Activated CD4-positive, alpha-beta T cell treated with anti-CD3 and anti-CD28 coated beads, Interleukin-2, amount 50 U/mL, for 1 hour (primary cell): ENCODE measurements around the gene C18orf32.
"Not testable (repeated sequence)": the region's sequence is repeated elsewhere in the genome, so short reads cannot be mapped to it uniquely, and the experiment has no call there.

Experiments used
- DNase-seq: peaks from one replicate; pipeline ENCODE4 v3.0.0-alpha.2; 2020

The C18orf32 gene

GRCh38 chr18:49486953-49487710, at the start of gene C18orf32:
Gene C18orf32 (minus strand): TSS chr18:49487234. CDS start chr18:49483748, 3,486 bp downstream.
- DNase-seq: peak; percentile 92

GRCh38 chr18:49534846-49535601, 48.0 kb upstream of the C18orf32 start:
- no peak for DNase-seq

GRCh38 chr18:49531678-49532153, 44.7 kb upstream of the C18orf32 start:
- no peak for DNase-seq

- no peak for DNase-seq
Measured at GRCh38 chr18:49529596-49529995, 42.6 kb upstream of the C18orf32 start.

- no peak for DNase-seq
Measured at GRCh38 chr18:49527631-49528327, 40.7 kb upstream of the C18orf32 start.

- DNase-seq: no peak
Measured at GRCh38 chr18:49525981-49526380, 38.9 kb upstream of the C18orf32 start.

GRCh38 chr18:49524951-49525350, 37.9 kb upstream of the C18orf32 start:
- no peak for DNase-seq

- DNase-seq: no peak
Measured at GRCh38 chr18:49524349-49524748, 37.3 kb upstream of the C18orf32 start.

- DNase-seq: not testable (repeated sequence)
Measured at GRCh38 chr18:49523580-49524093, 36.6 kb upstream of the C18orf32 start.

- DNase-seq: no peak
Measured at GRCh38 chr18:49521216-49521835, 34.3 kb upstream of the C18orf32 start.

- no peak for DNase-seq
Measured at GRCh38 chr18:49520661-49521145, 33.7 kb upstream of the C18orf32 start.

- no peak for DNase-seq
Measured at GRCh38 chr18:49519101-49519971, 32.3 kb upstream of the C18orf32 start.

GRCh38 chr18:49517483-49517882, 30.4 kb upstream of the C18orf32 start:
- no peak for DNase-seq

GRCh38 chr18:49515516-49515915, 28.5 kb upstream of the C18orf32 start:
- DNase-seq: no peak

- not testable (repeated sequence) for DNase-seq
Measured at GRCh38 chr18:49515003-49515402, 28.0 kb upstream of the C18orf32 start.

- DNase-seq: no peak
Measured at GRCh38 chr18:49514577-49514976, 27.5 kb upstream of the C18orf32 start.

- not testable (repeated sequence) for DNase-seq
Measured at GRCh38 chr18:49512876-49513275, 25.8 kb upstream of the C18orf32 start.

- peak; percentile 49 for DNase-seq
Measured at GRCh38 chr18:49510393-49511115, 23.5 kb upstream of the C18orf32 start.

GRCh38 chr18:49506438-49506837, 19.4 kb upstream of the C18orf32 start:
- not testable (repeated sequence) for DNase-seq

- no peak for DNase-seq
Measured at GRCh38 chr18:49503931-49504330, 16.9 kb upstream of the C18orf32 start.
